ENCODE results near the gene GNAO1.
A peak's percentile ranks its signal among the peaks of the same experiment; 100 is the strongest.

GNAO1 gene

GRCh38 chr16:56356276-56357240 is 165.3 kb downstream of the GNAO1 start (continued):
- TF ChIP-seq SCRT2 (tag by site-specific recombination; IDR thresholded peaks at IDR 0.05), result no peak
- no peak for TF ChIP-seq OVOL3 (tag by site-specific recombination; IDR thresholded peaks at IDR 0.05)
- TF ChIP-seq ZNF544 (tag by site-specific recombination; IDR thresholded peaks at IDR 0.05), result no peak
- no peak for TF ChIP-seq HOXA7 (CRISPR knock-in tag; IDR thresholded peaks at IDR 0.05; ENCODE audit: borderline replicate concordance)
- TF ChIP-seq ZNF747 (tag by site-specific recombination; IDR thresholded peaks at IDR 0.05), result no peak
- TF ChIP-seq PRDM2 (tag by site-specific recombination; IDR thresholded peaks at IDR 0.05; ENCODE audit: borderline replicate concordance), result no peak
- TF ChIP-seq ATF2 (tag by site-specific recombination; IDR thresholded peaks at IDR 0.05; ENCODE audit: low read depth), result no peak
- peak; percentile 40; the same call in 1 of the 2 replicates for TF ChIP-seq REST (tag by site-specific recombination; IDR thresholded peaks at IDR 0.05)
- TF ChIP-seq ZNF558 (tag by site-specific recombination; IDR thresholded peaks at IDR 0.05), result 0 out of 2 replicates have a peak, but pooled peaks have one; percentile 31
- TF ChIP-seq CTCF (tag by site-specific recombination; IDR thresholded peaks at IDR 0.05), result peak; percentile 97
- TF ChIP-seq GLIS1 (tag by site-specific recombination; IDR thresholded peaks at IDR 0.05), result 0 out of 2 replicates have a peak, but pooled peaks have one; percentile 19
- no peak for TF ChIP-seq ZNF26 (tag by site-specific recombination; IDR thresholded peaks at IDR 0.05)
- TF ChIP-seq ZNF692 (tag by site-specific recombination; IDR thresholded peaks at IDR 0.05), result no peak
- no peak for TF ChIP-seq ZNF658 (tag by site-specific recombination; IDR thresholded peaks at IDR 0.05)
- no peak for TF ChIP-seq KLF10 (tag by site-specific recombination; IDR thresholded peaks at IDR 0.05)
- no peak for TF ChIP-seq TRIM28 (IDR thresholded peaks at IDR 0.05; ENCODE audit: borderline replicate concordance, low read length)
- no peak for TF ChIP-seq HOXD13 (CRISPR knock-in tag; IDR thresholded peaks at IDR 0.05; ENCODE audit: borderline replicate concordance)
- TF ChIP-seq ZNF16 (tag by site-specific recombination; IDR thresholded peaks at IDR 0.05; ENCODE audit: low read depth), result no peak
- no peak; the same call in 1 of the 2 replicates for TF ChIP-seq ZNF10 (tag by site-specific recombination; IDR thresholded peaks at IDR 0.05)

All from HEK293 (cell line).